ENCODE measurements around the gene CTPS1.

- no peak for TF ChIP-seq EZH2 (IDR thresholded peaks at IDR 0.05; ENCODE audit: low read length)
- TF ChIP-seq CTCF (optimal IDR thresholded peaks at IDR 0.05 in 1 of 3, IDR thresholded peaks at IDR 0.05 in 1 of 3, conservative IDR thresholded peaks at IDR 0.05 in 1 of 3; ENCODE audit: extremely low read depth in 1 of 3, insufficient read depth in 2 of 3, low read length in 3 of 3) = no peak
Measured at GRCh38 chr1:40936931-40937339, 42.6 kb upstream of the CTPS1 start.

Data from keratinocyte (primary cell).